ENCODE measurements around the gene SLC22A23. TPM values are rescaled to one million over a fixed set of nuclear protein-coding genes. Genes with fewer than 3 reads are reported as not detected.

The SLC22A23 gene
- total RNA-seq, result 10 to 100 TPM; 85.7 to 89.5 TPM

- Histone ChIP-seq H3K27ac (peak within 1 kb of the TSS; percentile 57), H3K9ac (ENCODE audit: low read depth in 2 of 2, low read length in 2 of 2) (peak within 1 kb of the TSS; percentile 93 to 97), H3K4me1 (peaks cover 6% of the 10 kb centered on the region), H3K36me3 (no peaks in the 10 kb centered on the region), H3K9me3 (no peaks in the 10 kb centered on the region), H3K4me3 (peak within 1 kb of the TSS; percentile 78), H3K27me3 (no peaks in the 10 kb centered on the region)
- peak; percentile 85 for DNase-seq
- intact Hi-C loops (cut with DNase I), result loop anchor here (5.0 kb wide), 2 partner anchors 45 to 175 kb away; no protein-coding TSS in a partner anchor
- TF ChIP-seq CTCF (IDR thresholded peaks at IDR 0.05), result peak; percentile 58
Observed at GRCh38 chr6:3456898-3457709, at the start of gene SLC22A23. SLC22A23 (minus strand) TSS chr6:3457050; CDS start chr6:3456559, 491 bp downstream.

- no peaks in the 10 kb centered on the region for H3K36me3 ChIP-seq
Observed at GRCh38 chr6:3506200-3506599, 49.4 kb upstream of the SLC22A23 start.

GRCh38 chr6:3504938-3505805, 48.3 kb upstream of the SLC22A23 start:
- H3K9me3 ChIP-seq, result no peaks in the 10 kb centered on the region
- no peak overlapping the region for H3K27ac ChIP-seq
- DNase-seq, result no peak
- no peaks in the 10 kb centered on the region for H3K27me3 ChIP-seq
- H3K36me3 ChIP-seq, result no peaks in the 10 kb centered on the region
- intact Hi-C loops (cut with DNase I), result no loop called here
- no peak overlapping the region for H3K4me3 ChIP-seq
- H3K9ac ChIP-seq (ENCODE audit: low read depth in 2 of 2, low read length in 2 of 2), result no peak overlapping the region
- H3K4me1 ChIP-seq, result no peaks in the 10 kb centered on the region
- no peak for TF ChIP-seq CTCF (IDR thresholded peaks at IDR 0.05)

More at GRCh38 chr6:3506200-3506599, 49.4 kb upstream of the SLC22A23 start:
- Histone ChIP-seq H3K4me1 (no peaks in the 10 kb centered on the region), H3K27ac (no peak overlapping the region), H3K9me3 (no peaks in the 10 kb centered on the region), H3K4me3 (no peak overlapping the region), H3K9ac (ENCODE audit: low read depth in 2 of 2, low read length in 2 of 2) (no peak overlapping the region), H3K27me3 (no peaks in the 10 kb centered on the region)
- no peak for DNase-seq
- intact Hi-C loops (cut with DNase I), result no loop called here
- no peak for TF ChIP-seq CTCF (IDR thresholded peaks at IDR 0.05)

GRCh38 chr6:3504354-3504753, 47.5 kb upstream of the SLC22A23 start:
- Histone ChIP-seq H3K27ac (no peak overlapping the region), H3K4me1 (no peaks in the 10 kb centered on the region), H3K36me3 (no peaks in the 10 kb centered on the region), H3K9ac (ENCODE audit: low read depth in 2 of 2, low read length in 2 of 2) (no peak overlapping the region), H3K4me3 (no peak overlapping the region), H3K9me3 (no peaks in the 10 kb centered on the region), H3K27me3 (no peaks in the 10 kb centered on the region)
- intact Hi-C loops (cut with DNase I), result no loop called here
- DNase-seq, result no peak
- TF ChIP-seq CTCF (IDR thresholded peaks at IDR 0.05), result no peak

- H3K4me1 ChIP-seq, result no peaks in the 10 kb centered on the region
- H3K9ac ChIP-seq (ENCODE audit: low read depth in 2 of 2, low read length in 2 of 2), result no peak overlapping the region
- no peak overlapping the region for H3K27ac ChIP-seq
- intact Hi-C loops (cut with DNase I), result no loop called here
- DNase-seq, result no peak
- H3K9me3 ChIP-seq, result no peaks in the 10 kb centered on the region
- H3K36me3 ChIP-seq, result no peaks in the 10 kb centered on the region
- TF ChIP-seq CTCF (IDR thresholded peaks at IDR 0.05), result no peak
- H3K4me3 ChIP-seq, result no peak overlapping the region
- H3K27me3 ChIP-seq, result no peaks in the 10 kb centered on the region
Observed at GRCh38 chr6:3501826-3502500, 45.1 kb upstream of the SLC22A23 start.

All from colonic mucosa (tissue), 4 donors.